B cell (primary cell): ENCODE measurements around the gene SLC24A3. TPM values are rescaled to one million over a fixed set of nuclear protein-coding genes. Genes with fewer than 3 reads are reported as not detected.

Experiments used
- ATAC-seq: fragments of 200-7000 bp; cut with Tn5 transposase; one replicate; pipeline ENCODE4 v1.10.0; 2021; ENCODE audit warnings: low read depth, mild to moderate bottlenecking, moderate number of reproducible peaks, moderate library complexity
- CTCF ChIA-PET: fragments of 350-600 bp; sonication (Branson Sonifier 250); formaldehyde crosslinking; loops from one replicate; lab custom pipeline; 2021; ENCODE audit warnings: antibody characterized with exemption, inconsistent platforms; lab: Charles Lee
- POLR2A ChIA-PET: fragments of 350-600 bp; sonication (Branson Sonifier 250); formaldehyde crosslinking; loops from one replicate; lab custom pipeline; 2021; ENCODE audit warnings: antibody characterized with exemption; lab: Charles Lee
- DNase-seq: peaks from one replicate; pipeline ENCODE4 v3.0.0; 2013
- H2AFZ ChIP-seq: 2 replicates; pipeline ENCODE4 v1.6.1; 2012; ENCODE audit warnings: mild to moderate bottlenecking, low read depth, low read length; ENCODE audit not compliant: insufficient read depth, poor library complexity, severe bottlenecking
- H3K27ac ChIP-seq, 2 donors: 1 replicate in 1 of 2; 2 replicates in 1 of 2; pipeline ENCODE4 v1.5.1; 2012 to 2013; ENCODE audit warnings: low read length in 2 of 2, mild to moderate bottlenecking in 2 of 2, moderate library complexity in 1 of 2
- H3K27me3 ChIP-seq, 4 experiments: fragments of 200-600 bp in 1 of 4; sonication (generic) in 1 of 4; replicated peaks in 1 of 4; 1 replicate in 2 of 4; 2 replicates in 2 of 4; pipeline versions ENCODE4 v1.6.1 to v1.7.0; 2013 to 2016; ENCODE audit warnings: low read length in 3 of 4, mild to moderate bottlenecking in 2 of 4, mixed read lengths in 1 of 4, moderate library complexity in 1 of 4; ENCODE audit not compliant: insufficient read depth in 4 of 4, control insufficient read depth in 3 of 4; ENCODE audit errors: control extremely low read depth in 1 of 4
- H3K36me3 ChIP-seq, 2 experiments: replicated peaks in 1 of 2; 1 replicate in 1 of 2; 2 replicates in 1 of 2; pipeline versions ENCODE4 v1.6.1 to v1.7.1; 2013; ENCODE audit warnings: low read length in 1 of 2; ENCODE audit not compliant: insufficient read depth in 2 of 2, control insufficient read depth in 1 of 2; ENCODE audit errors: control extremely low read depth in 1 of 2, extremely low read depth in 1 of 2
- H3K4me1 ChIP-seq, 2 donors: fragments of 200-600 bp in 1 of 2; sonication (generic) in 1 of 2; 1 replicate in 1 of 2; 2 replicates in 1 of 2; pipeline versions ENCODE4 v1.5.1 to v1.6.1; 2013 to 2017; ENCODE audit warnings: low read length in 2 of 2; ENCODE audit not compliant: control insufficient read depth in 2 of 2, insufficient read depth in 2 of 2
- H3K4me2 ChIP-seq: replicated peaks from 2 replicates; pipeline ENCODE3; 2012; ENCODE audit warnings: mild to moderate bottlenecking, low read depth, low read length; ENCODE audit not compliant: poor library complexity, severe bottlenecking
- H3K4me3 ChIP-seq, 5 experiments: fragments of 200-600 bp in 1 of 5; sonication (generic) in 1 of 5; 1 replicate in 3 of 5; 2 replicates in 2 of 5; pipeline versions ENCODE4 v1.5.1 to v1.7.0; 2011 to 2016; ENCODE audit warnings: low read length in 4 of 5, mild to moderate bottlenecking in 4 of 5, low read depth in 2 of 5, control low read depth in 1 of 5, moderate library complexity in 1 of 5; ENCODE audit not compliant: insufficient read depth in 1 of 5; ENCODE audit errors: control extremely low read depth in 1 of 5, extremely low read depth in 1 of 5
- H3K79me2 ChIP-seq: fragments of 200-600 bp; sonication (generic); one replicate; pipeline ENCODE4 v1.6.0; 2016; ENCODE audit warnings: low read length; ENCODE audit not compliant: control insufficient read depth, insufficient read depth
- H3K9ac ChIP-seq: fragments of 200-600 bp; sonication (generic); 2 replicates; pipeline ENCODE4 v1.6.1; 2017; ENCODE audit warnings: mild to moderate bottlenecking, low read length, moderate library complexity
- H3K9me3 ChIP-seq, 3 donors: one replicate each; pipeline versions ENCODE4 v1.6.1 to v1.7.1; 2013; ENCODE audit warnings: low read length in 2 of 3; ENCODE audit not compliant: control insufficient read depth in 2 of 3, insufficient read depth in 1 of 3; ENCODE audit errors: control extremely low read depth in 1 of 3
- H4K20me1 ChIP-seq: 2 replicates; pipeline ENCODE4 v1.6.0; 2012; ENCODE audit warnings: mild to moderate bottlenecking, low read length; ENCODE audit not compliant: insufficient read depth, control insufficient read depth, poor library complexity, severe bottlenecking
- H3K27ac Mint-ChIP-seq: one replicate; pipeline ENCODE4 v1.8.0; 2021; ENCODE audit warnings: mixed read lengths
- H3K27me3 Mint-ChIP-seq: one replicate; pipeline ENCODE4 v1.8.0; 2021; ENCODE audit warnings: mixed read lengths
- H3K4me1 Mint-ChIP-seq: one replicate; pipeline ENCODE4 v1.8.0; 2021; ENCODE audit warnings: mixed read lengths
- H3K4me3 Mint-ChIP-seq: one replicate; pipeline ENCODE4 v1.8.0; 2021; ENCODE audit warnings: mixed read lengths
- H3K9me3 Mint-ChIP-seq: one replicate; pipeline ENCODE4 v1.8.0; 2022; ENCODE audit warnings: mixed read lengths; ENCODE audit not compliant: insufficient read depth
- EZH2 ChIP-seq: IDR thresholded peaks from 2 replicates; pipeline ENCODE4 v1.6.1; 2012; ENCODE audit warnings: borderline replicate concordance, low read depth, mild to moderate bottlenecking, moderate library complexity, low read length; ENCODE audit not compliant: insufficient read depth, poor library complexity, severe bottlenecking
- WGBS: methylation state at CpG from one replicate; pipeline ENCODE4 v1.1.5; 2013; ENCODE audit warnings: missing lambda C conversion rate; ENCODE audit not compliant: insufficient coverage; 5-methylcytosine and 5-hydroxymethylcytosine counted together
- intact Hi-C: fragments of 100-400 bp; cut with micrococcal nuclease; formaldehyde crosslinking; loops from one replicate; pipeline ENCODE4 v1.10.0; 2022
- polyA plus RNA-seq: library from polyadenylated mRNA; depleted of rRNA; stranded (reverse); fragments of >200 nt; gene quantifications from 2 replicates; pipeline ENCODE4 v1.2.3, GENCODE V29; 2012
- total RNA-seq, 2 donors: library from RNA; stranded (reverse); fragments of 120-200 nt in 1 of 2; gene quantifications; 1 replicate in 1 of 2; 2 replicates in 1 of 2; pipeline versions ENCODE4 v1.2.3 to v1.2.4, GENCODE V29; 2013 to 2022
- TF ChIP-seq, protein P1 (sequence below): fragments of 200-600 bp; IDR thresholded peaks from one replicate; pipeline ENCODE4 v1.8.0; 2022; ENCODE audit warnings: antibody characterized with exemption, mild to moderate bottlenecking

SLC24A3 gene
- total and polyA plus RNA-seq, 2 donors (not counting 1 experiment from before 2014, with no cell fraction given), result not detected

DNA sequence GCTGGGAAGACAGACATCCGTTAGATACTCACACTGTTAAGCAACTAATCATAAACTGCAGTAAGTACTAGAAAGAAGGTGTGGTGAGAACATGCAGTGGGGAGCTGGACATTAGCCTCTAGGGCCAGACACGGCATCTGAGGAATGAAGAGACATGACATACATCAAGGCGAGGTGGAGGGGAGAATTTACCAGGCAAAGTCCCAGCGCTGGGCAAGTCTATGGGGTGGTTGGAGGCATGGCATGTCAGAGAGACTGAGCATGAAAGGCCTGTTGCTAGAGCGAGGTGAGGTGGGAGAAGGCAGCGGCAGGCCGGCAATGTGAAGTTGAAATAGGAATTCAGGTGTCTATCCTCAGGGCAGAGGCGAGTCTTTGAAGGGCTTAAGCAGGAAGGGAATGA is 31.8 kb downstream of the SLC24A3 start:
- POLR2A ChIA-PET, result no interaction called here
- H4K20me1 ChIP-seq, result no peaks in the 10 kb centered on the region
- TF ChIP-seq EZH2, result no peak
- TF ChIP-seq, protein P1, sequence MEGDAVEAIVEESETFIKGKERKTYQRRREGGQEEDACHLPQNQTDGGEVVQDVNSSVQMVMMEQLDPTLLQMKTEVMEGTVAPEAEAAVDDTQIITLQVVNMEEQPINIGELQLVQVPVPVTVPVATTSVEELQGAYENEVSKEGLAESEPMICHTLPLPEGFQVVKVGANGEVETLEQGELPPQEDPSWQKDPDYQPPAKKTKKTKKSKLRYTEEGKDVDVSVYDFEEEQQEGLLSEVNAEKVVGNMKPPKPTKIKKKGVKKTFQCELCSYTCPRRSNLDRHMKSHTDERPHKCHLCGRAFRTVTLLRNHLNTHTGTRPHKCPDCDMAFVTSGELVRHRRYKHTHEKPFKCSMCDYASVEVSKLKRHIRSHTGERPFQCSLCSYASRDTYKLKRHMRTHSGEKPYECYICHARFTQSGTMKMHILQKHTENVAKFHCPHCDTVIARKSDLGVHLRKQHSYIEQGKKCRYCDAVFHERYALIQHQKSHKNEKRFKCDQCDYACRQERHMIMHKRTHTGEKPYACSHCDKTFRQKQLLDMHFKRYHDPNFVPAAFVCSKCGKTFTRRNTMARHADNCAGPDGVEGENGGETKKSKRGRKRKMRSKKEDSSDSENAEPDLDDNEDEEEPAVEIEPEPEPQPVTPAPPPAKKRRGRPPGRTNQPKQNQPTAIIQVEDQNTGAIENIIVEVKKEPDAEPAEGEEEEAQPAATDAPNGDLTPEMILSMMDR, result no peak
- no peaks in the 10 kb centered on the region for H3K4me1 ChIP-seq
- H2AFZ ChIP-seq, result no peak overlapping the region
- intact Hi-C loops, result no loop called here
- H3K4me3 Mint-ChIP-seq, result no peak overlapping the region
- H3K27me3 ChIP-seq, result peaks cover 0 to 3% (median 0%) of the 10 kb centered on the region in 4 experiments
- H3K9ac ChIP-seq, result no peak overlapping the region
- H3K4me3 ChIP-seq, result no peak overlapping the region
- no peaks in the 10 kb centered on the region for H3K4me1 Mint-ChIP-seq
- H3K79me2 ChIP-seq, result no peaks in the 10 kb centered on the region
- H3K9me3 Mint-ChIP-seq, result no peaks in the 10 kb centered on the region
- H3K27ac ChIP-seq, result no peak overlapping the region
- 98% methylated on average over 7 of the region's 8 CpGs for WGBS
- ATAC-seq (no peak), DNase-seq (no peak)
- H3K27ac Mint-ChIP-seq, result no peak overlapping the region
- CTCF ChIA-PET, result no interaction called here
- H3K9me3 ChIP-seq, result no peaks in the 10 kb centered on the region
- H3K4me2 ChIP-seq, result no peak overlapping the region
- no peaks in the 10 kb centered on the region for H3K36me3 ChIP-seq
- peaks cover 15% of the 10 kb centered on the region for H3K27me3 Mint-ChIP-seq

DNA sequence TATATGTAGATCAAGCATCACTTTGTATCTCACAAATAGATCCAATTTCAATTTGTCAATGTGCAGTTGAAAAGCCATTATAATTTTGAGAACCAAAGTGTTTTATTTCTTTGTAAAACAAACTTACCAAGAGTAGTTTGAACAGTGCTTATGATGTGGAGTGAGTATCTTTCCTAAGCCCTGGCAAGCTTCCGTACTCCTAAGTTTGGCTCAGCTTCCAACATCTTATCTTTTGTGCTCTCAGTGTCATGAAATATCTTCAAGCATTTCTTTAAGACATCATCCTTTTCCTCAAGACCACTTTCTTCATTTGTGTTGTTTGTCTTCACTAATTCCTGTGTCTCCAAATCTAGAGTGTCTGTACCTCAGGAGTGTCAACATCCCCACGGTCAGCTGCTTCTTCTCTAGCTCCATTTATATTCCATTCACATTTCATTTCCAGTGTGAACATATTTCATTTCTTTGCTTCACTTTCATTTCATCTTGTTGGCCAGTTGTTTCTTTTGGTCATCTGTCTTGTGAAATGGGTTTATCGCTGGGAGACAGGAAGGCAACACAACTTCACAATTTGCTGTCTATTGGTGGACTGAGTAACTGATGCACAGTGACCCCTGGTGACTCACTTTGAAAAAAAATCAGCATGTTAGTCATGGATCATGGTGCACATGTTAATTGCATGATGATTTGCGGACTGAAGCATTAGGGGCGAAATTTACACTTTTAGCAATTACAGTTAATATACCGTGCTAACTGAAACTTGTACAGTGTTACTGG is 36.9 kb downstream of the SLC24A3 start:
- intact Hi-C loops, result loop anchor here (5.0 kb wide), 1 partner anchor 837 kb away; no protein-coding TSS in a partner anchor
- Histone ChIP-seq H3K27me3 (no peaks in the 10 kb centered on the region), H3K9me3 (peaks cover 0 to 4% (median 0%) of the 10 kb centered on the region in 3 donors), H2AFZ (no peak overlapping the region), H3K4me3 (no peak overlapping the region), H3K4me2 (no peak overlapping the region), H3K79me2 (no peaks in the 10 kb centered on the region), H3K4me1 (no peaks in the 10 kb centered on the region), H3K36me3 (no peaks in the 10 kb centered on the region), H3K9ac (no peak overlapping the region), H3K27ac (no peak overlapping the region), H4K20me1 (no peaks in the 10 kb centered on the region)
- no peaks in the 10 kb centered on the region for H3K9me3 Mint-ChIP-seq
- H3K4me3 Mint-ChIP-seq, result no peak overlapping the region
- WGBS, result 86% methylated on average over 3 of the region's 6 CpGs
- ChIA-PET CTCF (interaction anchor here (1.4 to 1.8 kb wide), 2 partner anchors 617 to 836 kb away, joined by 4 to 5 read pairs; no protein-coding TSS in a partner anchor), POLR2A (no interaction called here)
- H3K27ac Mint-ChIP-seq, result no peak overlapping the region
- H3K27me3 Mint-ChIP-seq, result peaks cover 6% of the 10 kb centered on the region
- no peaks in the 10 kb centered on the region for H3K4me1 Mint-ChIP-seq
- DNase-seq, result no peak
- no peak for ATAC-seq
- TF ChIP-seq EZH2, result no peak
- TF ChIP-seq, protein P1, result no peak
